Activated CD4-positive, alpha-beta T cell treated with anti-CD3 and anti-CD28 coated beads for 1 hour (primary cell): ENCODE measurements around the gene NT5DC1.

Source experiments
- DNase-seq: peaks from one replicate; pipeline ENCODE4 v3.0.0-alpha.2; 2020

The NT5DC1 gene

DNA sequence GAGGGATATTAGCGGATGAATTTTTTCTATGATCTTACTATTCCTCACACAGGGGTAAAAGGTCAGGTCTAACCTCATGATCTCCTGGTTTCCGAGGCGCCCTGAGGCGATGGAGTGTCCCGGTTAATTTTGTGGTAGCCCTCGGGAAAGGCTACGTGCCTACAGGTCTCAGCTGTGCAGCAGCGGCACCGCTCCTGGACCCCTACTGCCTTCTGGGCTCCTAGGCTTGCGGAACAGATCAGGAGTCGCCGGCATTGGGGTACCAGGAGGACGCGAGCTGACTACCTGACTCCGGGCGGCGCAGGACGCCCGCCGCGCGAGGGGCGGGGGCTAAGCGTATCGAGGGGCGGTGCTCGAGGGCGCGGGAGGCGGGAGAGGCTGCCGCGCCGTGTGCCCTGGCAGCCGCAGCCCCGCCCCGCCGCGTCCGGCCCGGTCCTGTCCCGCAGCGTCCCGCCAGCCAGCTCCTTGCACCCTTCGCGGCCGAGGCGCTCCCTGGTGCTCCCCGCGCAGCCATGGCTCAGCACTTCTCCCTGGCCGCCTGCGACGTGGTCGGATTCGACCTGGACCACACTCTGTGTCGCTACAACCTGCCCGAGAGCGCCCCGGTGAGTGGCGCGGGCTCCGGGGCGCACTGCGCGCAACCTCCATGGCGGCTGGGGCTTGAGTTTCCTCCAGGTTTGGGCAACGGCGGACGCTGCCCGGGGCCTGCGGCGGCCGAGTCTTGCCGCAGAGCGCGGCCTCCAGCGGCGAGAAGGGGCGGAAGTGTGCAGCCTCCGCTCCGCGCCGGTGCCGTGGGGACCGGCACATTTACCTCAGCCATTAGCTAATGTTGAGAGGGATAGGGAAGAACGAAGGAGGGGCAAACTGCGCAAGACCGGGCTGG lies at the start of gene NT5DC1:
Gene NT5DC1 (plus strand): TSS at position 435 of the 883 bp plus-strand sequence. CDS start 78 bp downstream, at position 513.
- DNase-seq, result peak; percentile 71

DNA sequence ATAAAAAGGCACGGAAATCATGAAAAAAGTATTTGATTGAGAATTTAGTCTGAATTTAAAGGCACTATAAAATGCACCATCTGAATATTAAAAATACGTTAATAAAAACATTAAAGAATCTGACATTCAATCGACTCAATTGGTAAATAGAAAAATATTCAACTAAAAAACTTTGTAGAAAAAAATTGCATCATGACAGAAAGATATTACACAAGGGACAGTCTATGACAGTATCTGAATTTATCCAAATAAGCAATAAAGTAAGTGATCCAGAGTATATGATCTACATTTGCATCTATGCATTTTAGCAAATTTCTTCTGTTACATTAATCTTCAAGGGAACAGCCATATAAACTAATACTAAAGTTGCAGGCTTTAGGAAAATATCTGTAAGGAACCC lies 49.4 kb upstream of the NT5DC1 start:
- no peak for DNase-seq

DNA sequence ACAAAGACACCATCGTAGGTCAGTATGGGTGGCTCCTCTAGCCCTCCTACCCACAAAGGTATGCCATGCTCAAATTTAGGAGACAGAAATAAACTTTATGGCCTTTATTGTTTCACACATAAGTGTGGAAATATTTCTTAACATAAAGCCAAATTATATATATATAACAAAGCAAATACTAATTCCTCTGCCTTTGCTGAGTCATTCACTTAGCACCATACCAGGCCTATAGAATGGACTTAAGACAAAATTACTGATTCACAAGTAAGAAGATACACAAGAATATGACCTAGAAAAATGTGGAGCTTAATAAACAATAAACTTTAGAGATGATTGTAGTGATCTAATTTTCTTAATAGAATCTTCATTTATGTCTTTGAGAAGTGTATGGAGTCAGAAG lies 45.1 kb upstream of the NT5DC1 start:
- no peak for DNase-seq

DNA sequence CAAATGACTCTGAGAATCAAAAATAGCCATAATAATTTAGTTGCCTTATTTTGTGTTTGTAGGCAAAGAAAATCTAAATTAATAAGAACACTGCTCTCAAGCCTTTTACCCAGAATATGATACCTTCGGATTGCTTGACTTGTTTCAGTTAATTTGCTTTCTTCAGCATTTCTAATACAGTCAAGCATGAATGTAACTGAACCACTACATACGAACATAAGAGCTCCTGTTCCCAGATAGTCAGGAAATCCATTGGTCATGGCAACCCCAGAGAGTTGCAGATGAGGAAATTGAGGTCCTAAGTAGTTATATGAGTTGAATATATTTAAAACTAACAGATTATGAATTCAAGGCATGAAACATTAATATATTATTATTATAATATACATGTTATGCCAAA lies 42.9 kb upstream of the NT5DC1 start:
- DNase-seq, result no peak

DNA sequence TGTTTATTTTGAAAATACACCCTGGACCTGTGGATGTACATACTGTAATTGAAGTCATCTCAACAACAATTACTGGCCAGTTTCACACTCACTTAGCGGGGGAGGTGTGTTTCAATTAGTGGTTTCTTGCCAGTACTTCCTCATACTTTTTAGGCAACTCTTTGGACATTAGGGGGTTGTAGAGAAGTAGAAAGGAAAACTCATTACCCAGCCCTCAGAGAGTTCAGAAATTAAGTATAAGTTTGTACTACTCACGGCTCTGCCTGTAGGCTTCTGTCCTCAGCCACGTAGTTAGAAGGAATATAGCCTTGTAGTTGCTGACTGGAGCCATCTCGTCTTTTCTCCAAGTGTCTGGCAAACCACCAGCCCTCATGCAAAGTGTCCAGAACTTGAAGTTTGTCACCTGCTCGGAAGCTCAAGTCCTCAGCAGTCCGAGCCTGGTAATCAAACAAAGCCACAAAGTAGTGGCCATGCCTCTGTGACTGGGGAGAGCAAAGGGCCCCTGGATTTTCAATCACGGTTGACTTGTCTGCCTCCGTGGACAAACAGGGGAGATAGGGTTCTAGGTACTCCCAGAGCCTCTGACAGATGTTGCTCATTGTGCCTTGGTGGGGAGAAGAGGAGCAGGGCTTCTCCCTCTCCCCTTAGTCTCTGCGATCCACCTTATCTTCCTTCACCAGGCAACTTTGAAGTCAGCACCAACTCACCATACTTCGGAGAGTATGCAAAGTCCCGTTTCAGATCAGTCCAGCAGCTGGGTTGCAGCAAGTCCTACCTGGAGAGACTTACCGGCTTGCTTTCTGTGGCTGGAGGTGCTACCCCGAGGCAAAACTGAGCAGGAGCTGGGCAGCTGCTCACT lies 40.7 kb upstream of the NT5DC1 start:
- DNase-seq, result no peak

DNA sequence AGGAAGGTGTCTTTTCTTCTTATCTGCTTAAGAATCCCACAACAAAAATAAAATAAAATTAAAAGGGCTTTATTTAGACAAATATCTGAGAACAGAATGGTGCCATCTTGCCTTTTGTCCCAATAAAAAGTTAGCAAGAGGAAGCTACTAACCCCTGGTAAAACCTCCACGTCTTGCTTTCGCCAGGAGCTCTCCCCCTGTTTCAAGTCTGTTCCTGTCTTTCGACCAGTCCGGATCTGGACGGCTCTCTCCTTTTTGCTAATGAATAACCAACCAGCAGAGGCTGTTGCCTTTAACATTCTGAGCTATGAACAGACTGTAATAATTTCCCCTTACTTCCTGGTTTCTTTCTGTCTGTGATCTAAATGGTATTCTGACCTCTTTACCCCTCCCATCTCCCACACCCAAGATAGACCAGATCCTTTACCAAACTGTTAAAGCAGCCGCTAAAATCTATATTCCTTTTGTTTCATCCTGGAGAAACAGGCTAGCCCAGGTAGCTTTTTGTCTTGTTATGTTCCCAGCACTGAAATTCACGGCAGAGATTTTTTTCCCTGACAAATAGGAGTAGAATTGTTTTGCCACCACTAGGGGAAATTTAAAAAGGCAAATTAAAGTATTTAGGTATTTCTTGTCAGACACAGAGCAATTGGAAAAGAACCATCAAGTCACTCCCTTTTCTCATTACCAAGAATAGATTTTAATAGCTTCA lies 39.9 kb upstream of the NT5DC1 start, which contains the start of gene FRK:
Gene FRK (minus strand): TSS at position 320 of the 712 bp plus-strand sequence. CDS start 580 bp downstream, outside the sequence.
- DNase-seq, result no peak

DNA sequence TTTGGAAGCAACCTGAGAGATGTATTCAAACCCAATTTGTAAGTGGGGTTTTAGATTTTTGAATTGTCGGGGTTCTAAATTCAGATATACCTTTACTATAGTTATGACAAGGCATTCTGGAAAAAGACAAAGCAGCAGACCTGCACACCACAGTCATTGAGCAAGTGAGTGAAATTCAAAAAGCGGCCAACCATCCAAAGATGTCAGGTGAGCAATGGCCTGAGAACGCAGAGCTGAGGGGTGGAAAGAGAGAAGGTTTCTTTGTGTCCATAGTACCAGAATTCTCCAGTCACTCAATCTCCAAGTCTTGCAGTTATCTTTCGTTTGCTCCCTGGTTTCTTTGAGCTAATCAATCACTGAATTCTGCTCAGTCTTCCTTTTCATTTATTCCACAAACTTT lies 38.2 kb upstream of the NT5DC1 start:
- DNase-seq, result no peak

DNA sequence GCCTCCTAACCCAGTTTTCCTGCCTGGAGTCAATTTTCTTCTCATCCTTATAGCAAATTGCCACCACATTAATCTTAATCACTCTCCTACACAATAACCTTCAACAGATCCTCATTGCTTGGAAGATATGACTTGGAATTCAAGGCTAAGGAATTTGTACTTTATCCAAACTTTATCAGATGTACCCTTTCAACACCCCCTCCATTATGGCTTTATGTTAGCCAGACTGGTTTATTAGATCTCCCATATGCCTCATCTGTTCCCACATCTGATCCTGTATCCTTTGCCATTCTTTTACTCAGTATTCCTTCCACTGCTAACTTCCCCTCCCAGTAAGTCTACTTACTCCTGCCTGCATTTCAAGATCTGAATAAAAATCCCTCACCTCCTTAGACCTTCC lies 36.0 kb upstream of the NT5DC1 start:
- DNase-seq, result no peak

DNA sequence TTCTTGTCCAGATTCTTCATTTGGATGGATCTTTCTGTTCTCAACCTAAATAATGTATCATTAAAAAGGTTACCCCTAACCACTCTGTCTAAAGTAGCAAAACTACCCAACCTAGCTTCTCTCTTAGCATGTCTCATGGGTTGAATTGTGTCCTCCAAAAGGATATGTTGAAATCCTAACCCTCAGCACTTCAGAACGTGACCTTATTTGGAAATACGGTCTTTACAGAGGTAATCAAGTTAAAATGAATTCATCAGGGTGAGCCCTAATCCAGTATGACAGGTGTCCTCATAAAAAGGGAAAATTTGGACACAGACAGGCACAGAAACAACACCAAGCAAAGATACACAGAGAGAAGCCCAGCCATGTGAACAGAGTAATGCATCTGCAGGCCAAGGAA lies 33.9 kb upstream of the NT5DC1 start:
- DNase-seq, result no peak

DNA sequence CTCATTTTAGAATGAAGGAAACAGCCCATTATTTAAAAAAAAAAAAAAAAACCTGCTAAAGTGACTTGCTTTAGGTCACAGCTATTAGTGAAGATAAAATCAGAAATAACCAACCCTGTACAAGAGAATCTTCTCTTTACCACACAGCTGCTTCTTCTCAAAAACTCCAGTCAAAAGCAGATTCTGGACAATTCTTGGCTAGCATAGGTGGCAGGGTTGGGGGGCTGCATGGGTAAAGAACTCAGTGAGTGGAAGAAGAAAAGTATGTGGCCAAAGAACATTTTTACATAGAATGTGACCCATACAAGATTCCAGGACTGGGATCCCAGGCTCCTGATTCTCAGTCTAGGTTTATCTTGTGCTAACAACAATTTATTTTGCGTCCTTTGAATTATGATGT lies 30.6 kb upstream of the NT5DC1 start:
- no peak for DNase-seq

DNA sequence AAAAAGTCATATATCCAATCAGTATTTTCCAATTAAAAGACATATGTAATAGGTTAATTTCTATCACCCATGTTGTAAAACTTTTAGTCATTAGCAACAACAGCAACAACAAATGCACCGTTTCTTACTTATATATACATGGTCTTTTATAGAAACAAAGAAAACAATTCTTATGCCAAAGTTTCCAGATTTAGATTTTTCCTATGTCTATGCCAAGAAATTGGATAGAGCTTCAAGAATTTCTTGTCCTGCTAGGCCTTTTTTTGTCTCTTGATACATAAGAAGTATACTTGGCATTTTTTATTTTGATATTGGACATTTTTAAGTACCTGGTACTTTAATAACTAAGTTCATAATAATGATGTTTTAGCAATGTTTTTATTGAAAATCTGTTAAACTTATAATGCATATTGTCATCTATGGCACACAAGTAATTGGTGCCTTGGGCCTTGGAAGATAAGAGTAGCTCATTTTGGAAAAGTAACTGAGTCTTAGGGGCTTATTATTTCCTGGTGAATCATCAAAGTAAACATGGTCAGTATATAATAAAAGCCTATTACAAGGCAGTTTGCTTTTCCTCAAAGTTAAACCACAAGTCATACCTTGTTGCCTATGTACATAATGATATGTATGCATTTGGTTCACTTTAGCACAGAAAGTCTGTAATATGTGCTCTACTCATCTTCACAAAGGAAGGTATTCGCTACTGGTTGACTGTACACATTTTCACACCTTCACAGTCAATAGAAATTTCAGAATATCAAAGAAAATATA lies 29.9 kb upstream of the NT5DC1 start:
- no peak for DNase-seq

DNA sequence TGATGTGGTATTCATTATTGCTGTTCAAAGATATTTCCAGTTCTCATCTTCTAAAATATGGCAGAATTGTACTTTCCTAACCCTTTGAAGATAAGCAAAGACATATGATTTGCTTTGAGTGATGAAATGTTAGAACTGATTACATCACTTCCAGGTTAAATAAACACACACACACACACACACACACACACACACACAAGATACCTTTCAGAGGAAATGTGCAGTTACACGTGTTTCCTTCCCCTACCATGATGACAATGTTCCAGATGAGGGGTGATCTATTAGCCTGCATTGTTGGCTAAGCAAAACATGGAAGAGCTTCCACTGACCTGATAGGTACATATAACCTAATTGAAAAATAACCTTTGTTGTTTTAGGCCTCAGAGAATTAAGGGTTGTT lies 28.3 kb upstream of the NT5DC1 start:
- DNase-seq, result no peak

DNA sequence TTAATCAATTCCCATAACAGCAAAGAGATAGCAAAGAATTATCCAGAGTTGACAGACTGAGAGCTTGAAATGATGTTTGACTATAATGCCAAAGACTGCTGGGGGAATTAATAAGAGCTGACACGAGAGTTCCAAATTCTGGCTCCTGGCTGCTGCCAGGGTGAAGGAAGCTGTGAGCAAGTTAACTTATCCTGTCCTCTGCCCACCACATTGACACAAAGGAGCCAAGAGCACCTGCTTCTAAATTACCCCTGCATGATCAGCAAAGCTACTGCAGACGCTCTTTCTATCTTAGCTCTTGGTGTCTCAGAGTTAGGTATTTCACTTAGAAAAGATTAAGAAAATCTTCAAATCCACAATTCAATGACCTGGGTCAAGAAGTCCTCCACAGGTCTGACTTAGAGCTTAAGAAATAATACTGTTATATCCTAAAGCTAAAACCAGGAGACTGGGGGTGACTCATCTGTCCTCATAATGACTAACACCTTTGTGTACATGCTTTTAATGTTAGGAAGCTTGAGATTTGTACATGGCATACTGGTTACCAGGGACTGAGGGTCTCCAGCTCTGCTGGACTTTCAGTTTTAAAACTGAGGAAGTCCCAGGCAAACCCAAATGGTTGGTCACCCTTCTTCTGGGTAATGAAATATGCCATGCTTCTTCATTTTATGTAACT lies 26.8 kb upstream of the NT5DC1 start:
- DNase-seq, result no peak

DNA sequence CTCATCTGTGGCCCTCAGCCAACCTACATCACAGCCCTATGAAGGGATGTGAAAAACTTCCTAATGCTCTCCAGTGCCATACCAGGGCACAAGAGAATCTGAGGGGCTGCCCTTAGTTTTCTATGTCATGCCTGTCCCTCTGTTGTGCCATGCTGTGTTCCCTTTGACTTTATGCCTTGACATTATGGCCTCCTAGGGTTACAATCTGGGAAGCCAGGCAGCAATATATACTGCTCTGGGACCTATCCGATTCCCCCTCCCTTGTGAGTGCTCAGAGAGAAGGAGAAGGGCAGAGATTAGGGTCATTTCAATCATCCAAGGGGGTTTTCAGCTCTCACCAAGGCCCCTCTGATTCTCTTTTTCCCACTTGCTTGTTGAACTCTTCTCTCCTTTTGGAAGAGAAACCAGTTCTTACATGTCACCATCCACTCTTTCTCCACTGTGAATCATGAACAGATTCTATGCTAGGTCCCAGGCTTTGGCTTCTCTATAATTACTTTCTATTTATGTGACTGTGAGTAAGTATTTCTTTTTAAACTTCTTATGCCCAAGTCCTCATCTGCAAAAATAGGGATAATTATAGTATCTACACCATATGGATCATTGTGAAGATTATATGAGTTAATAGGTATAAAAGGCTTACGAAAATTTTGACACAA lies 25.8 kb upstream of the NT5DC1 start:
- DNase-seq, result no peak

DNA sequence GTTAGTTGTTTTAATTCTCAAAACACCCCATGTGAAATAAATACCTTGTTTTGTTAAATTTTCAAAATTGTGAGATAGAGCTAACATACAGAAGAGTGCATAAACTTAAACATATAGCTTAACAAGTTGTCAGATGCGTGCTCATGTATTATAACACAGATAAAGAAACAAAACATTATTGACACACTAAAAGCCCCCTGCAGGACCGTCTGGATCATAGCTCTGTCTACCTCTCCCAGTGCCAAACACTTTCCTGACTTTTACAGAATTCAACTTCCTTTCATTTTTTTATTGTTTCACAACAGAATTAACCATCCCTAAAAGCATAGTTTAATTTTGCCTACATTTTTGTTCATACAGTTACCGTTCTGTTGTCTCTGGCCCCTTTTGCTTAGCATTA lies 22.1 kb upstream of the NT5DC1 start:
- no peak for DNase-seq

DNA sequence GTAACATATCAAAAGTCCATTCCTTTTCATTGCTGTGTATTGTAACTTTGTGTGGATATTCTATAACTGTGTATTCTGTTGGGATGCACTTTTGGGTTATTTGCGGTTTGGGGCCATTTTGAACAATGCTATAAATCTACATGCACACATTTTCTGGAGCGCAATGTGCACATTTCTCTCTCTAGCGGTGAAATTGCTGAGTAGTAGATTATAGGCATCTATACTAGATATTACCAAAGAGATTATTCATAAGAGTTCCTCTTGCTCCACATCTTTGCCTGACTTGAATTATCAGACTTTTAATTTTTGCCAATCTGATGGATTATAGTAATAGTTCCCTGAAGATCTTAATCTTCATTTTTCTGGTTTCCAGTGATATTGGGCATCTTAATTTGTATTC lies 21.7 kb upstream of the NT5DC1 start:
- DNase-seq, result no peak

DNA sequence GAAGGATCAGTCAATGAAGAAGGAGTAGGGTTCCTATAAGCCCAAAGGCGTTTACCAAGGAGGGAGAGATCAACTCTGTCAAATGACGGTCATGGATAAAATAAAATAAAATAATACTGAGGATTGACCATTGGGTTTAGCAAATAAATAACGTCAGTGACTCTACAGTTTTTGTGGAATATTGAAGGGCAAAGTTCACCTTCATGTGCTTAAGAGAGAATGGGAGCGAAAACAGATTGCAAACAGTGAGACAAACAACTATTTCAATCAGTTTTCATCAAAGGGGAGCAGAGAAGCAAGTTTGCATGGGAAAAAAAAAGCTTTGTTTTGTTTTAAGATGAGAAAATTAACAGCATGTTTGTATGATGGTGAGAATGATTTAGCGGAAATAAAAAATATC lies 17.6 kb upstream of the NT5DC1 start:
- no peak for DNase-seq

DNA sequence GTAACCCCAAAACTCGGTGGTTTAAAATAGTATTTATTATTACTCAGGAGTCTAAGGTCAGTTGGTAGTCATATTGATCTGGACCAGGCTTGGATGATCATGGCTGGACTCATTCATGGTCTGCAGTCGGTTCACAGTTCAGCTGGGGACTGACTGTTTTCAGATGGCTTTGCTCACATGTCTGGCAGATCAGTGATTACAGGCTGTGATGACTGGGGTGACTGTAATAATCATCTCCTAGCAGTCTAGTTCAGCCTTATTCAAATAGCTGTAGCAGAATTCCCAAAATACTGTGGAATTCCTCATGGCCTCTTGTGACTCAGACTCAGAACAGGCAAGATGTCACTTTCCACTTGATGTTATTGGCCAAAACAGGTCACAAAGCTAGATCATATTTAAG lies 16.4 kb upstream of the NT5DC1 start:
- DNase-seq, result no peak

DNA sequence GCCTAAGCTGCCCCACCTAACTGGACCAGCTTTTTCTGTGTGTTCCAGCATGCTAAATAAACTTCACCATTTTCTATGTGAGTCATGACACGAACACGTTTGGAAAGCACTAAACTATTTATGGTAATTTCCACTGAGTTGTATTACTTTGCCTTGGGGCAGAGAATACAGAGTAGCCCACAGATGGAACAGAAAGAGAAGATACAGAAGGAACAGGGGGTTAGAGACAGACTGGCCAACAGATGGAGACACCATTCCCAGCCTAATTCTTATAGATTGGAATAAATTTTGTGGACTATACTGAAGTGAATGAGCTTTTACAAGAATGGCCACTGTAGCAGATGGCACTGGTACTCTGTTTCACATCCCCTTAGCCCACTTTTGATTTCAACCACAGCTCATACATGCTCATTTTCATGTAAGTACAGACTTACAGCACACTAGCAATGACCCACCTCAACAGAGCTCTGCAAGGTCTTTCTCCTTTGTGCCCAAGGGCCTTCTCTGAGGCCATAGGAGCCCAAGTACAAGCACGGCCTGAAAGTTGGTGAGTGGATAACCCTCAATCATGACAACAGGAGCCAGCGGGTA lies 13.1 kb upstream of the NT5DC1 start:
- no peak for DNase-seq

DNA sequence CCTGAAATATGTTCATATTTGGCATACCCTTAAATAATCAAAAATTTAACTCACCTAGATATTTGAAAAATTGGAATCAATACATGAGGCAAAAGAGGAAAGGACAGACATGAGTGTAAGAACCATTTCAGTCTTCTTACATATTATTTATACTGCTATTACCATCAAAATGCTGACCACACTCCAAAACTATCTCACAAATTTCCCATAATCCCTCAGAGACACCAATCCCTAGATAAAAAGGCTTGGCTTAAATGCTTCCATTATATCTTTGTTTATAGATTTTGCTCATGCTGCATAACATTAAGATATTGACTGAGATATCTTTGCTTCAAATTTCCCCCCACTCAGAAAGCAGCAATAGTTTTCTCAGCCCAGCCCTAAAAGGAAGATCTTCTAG lies 11.7 kb upstream of the NT5DC1 start:
- DNase-seq, result no peak

DNA sequence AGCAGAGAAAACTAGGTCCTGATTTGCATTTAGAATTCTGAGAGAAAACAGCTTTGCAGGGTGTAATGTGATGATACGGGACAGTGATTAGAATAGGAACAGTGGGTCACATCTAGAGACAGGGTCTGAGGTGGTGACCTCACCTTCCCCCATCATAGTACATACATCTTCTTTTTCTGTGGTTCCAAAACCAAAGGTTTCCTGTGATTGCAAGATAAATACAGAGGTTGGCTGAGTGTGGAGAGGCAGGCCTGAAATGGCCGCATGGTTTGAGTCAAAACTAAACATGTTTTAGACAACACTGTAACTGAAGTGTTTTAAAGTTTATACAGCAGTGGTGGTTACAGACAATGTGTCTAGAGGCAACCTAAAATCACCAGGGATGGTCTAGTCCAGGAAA lies 10.4 kb upstream of the NT5DC1 start:
- no peak for DNase-seq
